C1 segment of cervical spinal cord (tissue), 14 donors: Measurements from ENCODE around the gene PTP4A1.
"Not testable (repeated sequence)": the region's sequence is repeated elsewhere in the genome, so short reads cannot be mapped to it uniquely, and the experiment has no call there.

ENCODE experiments used
- DNase-seq, 14 donors: peaks; one replicate each; lab custom pipeline; 2025; lab: John Stamatoyannopoulos, UW

The PTP4A1 gene

GRCh38 chr6:63572044-63572746, at the start of gene PTP4A1, which contains the start of gene LOC128125822:
Gene PTP4A1 (plus strand): TSS chr6:63572480. CDS start chr6:63576881, 4,401 bp downstream.
Gene LOC128125822 (plus strand): TSS chr6:63572480.
- peak; percentile 77 to 99 (median 98) for DNase-seq

- not testable (repeated sequence) for DNase-seq
These were observed 49.4 kb upstream of the PTP4A1 start for GRCh38 chr6:63522911-63523287.

- DNase-seq: no peak
These were observed 48.6 kb upstream of the PTP4A1 start for GRCh38 chr6:63523630-63524029.

GRCh38 chr6:63525186-63525878, 46.9 kb upstream of the PTP4A1 start:
- DNase-seq: no peak

- DNase-seq: no peak
These were observed 45.3 kb upstream of the PTP4A1 start for GRCh38 chr6:63526931-63527330.

- no peak for DNase-seq
These were observed 44.4 kb upstream of the PTP4A1 start for GRCh38 chr6:63527658-63528514.

GRCh38 chr6:63529498-63529897, 42.8 kb upstream of the PTP4A1 start:
- DNase-seq: no peak

- DNase-seq: no peak
These were observed 42.1 kb upstream of the PTP4A1 start for GRCh38 chr6:63530182-63530581.

GRCh38 chr6:63530991-63531390, 41.3 kb upstream of the PTP4A1 start:
- DNase-seq: no peak

- DNase-seq: no peak
These were observed 39.3 kb upstream of the PTP4A1 start for GRCh38 chr6:63533026-63533425.

- DNase-seq: no peak
These were observed 38.3 kb upstream of the PTP4A1 start for GRCh38 chr6:63533952-63534351.

- no peak for DNase-seq
These were observed 34.9 kb upstream of the PTP4A1 start for GRCh38 chr6:63537201-63537958.

GRCh38 chr6:63537959-63538300, 34.4 kb upstream of the PTP4A1 start:
- DNase-seq: no peak

GRCh38 chr6:63538550-63538949, 33.7 kb upstream of the PTP4A1 start:
- DNase-seq: no peak

- no peak for DNase-seq
These were observed 29.3 kb upstream of the PTP4A1 start for GRCh38 chr6:63543001-63543400.

- no peak for DNase-seq
These were observed 28.3 kb upstream of the PTP4A1 start for GRCh38 chr6:63543982-63544381.

- no peak for DNase-seq
These were observed 26.0 kb upstream of the PTP4A1 start for GRCh38 chr6:63546236-63546635.

- no peak for DNase-seq
These were observed 25.6 kb upstream of the PTP4A1 start for GRCh38 chr6:63546697-63547096.

- DNase-seq: no peak
These were observed 23.2 kb upstream of the PTP4A1 start for GRCh38 chr6:63549076-63549475.

GRCh38 chr6:63553208-63553607, 19.1 kb upstream of the PTP4A1 start:
- DNase-seq: no peak

GRCh38 chr6:63553900-63554299, 18.4 kb upstream of the PTP4A1 start:
- DNase-seq: no peak

- no peak for DNase-seq
These were observed 17.5 kb upstream of the PTP4A1 start for GRCh38 chr6:63554782-63555181.
